Lower leg skin (tissue), 4 donors: Measurements from ENCODE around the gene MFSD1. TPM values are rescaled to one million over a fixed set of nuclear protein-coding genes. Genes with fewer than 3 reads are reported as not detected.

Experiments used
- DNase-seq, 2 donors: peaks; one replicate each; pipeline ENCODE4 v3.0.0-alpha.2; 2019; ENCODE audit warnings: low spot score in 2 of 2
- H3K4me3 ChIP-seq: fragments of 200-600 bp; sonication (generic); 2 replicates; pipeline ENCODE4 v1.5.1; 2017; ENCODE audit warnings: mild to moderate bottlenecking, low read depth; ENCODE audit not compliant: poor library complexity, severe bottlenecking
- CTCF ChIP-seq, 3 donors: fragments of 450-650 bp; IDR thresholded peaks; one replicate each; pipeline ENCODE4 v1.5.1; 2016; ENCODE audit warnings: antibody characterized with exemption in 3 of 3, mild to moderate bottlenecking in 3 of 3, moderate library complexity in 2 of 3
- POLR2A ChIP-seq, 2 donors: fragments of 450-650 bp; IDR thresholded peaks; one replicate each; pipeline ENCODE4 v1.6.1; 2016 to 2017; ENCODE audit warnings: antibody characterized with exemption in 2 of 2, mild to moderate bottlenecking in 1 of 2, moderate library complexity in 1 of 2
- WGBS, 2 donors: methylation state at CpG; one replicate each; pipeline ENCODE4 v1.1.5; 2018; 5-methylcytosine and 5-hydroxymethylcytosine counted together
- intact Hi-C: fragments of 100-400 bp; cut with DNase I; formaldehyde crosslinking; loops from one replicate; pipeline ENCODE4 v1.15.0; 2023; ENCODE audit warnings: low total_unique reads
- total RNA-seq, 4 donors: library from RNA; depleted of rRNA; stranded (reverse); fragments of >200 nt; gene quantifications; one replicate each; pipeline ENCODE4 v1.1.0, GENCODE V29; 2016

The MFSD1 gene
- total RNA-seq, 4 donors from 2014 or later: 48.9 to 99.2 (median 62.0) TPM

DNA sequence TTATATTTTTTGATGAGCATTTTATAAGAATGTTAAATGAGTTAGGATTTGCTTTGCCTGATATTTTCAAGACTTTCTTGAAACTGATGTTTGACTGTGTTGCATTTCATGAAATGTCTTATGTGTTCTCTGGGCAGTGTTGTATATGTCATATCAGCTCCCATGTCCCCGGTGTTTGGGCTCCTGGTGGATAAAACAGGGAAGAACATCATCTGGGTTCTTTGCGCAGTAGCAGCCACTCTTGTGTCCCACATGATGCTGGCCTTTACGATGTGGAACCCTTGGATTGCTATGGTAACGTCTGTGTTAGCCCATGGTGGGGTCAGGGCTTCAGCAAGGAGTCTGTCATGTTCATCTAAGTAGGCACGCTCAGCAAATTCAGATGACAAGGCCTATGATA is 20.0 kb downstream of the MFSD1 start:
- no peak overlapping the region for H3K4me3 ChIP-seq
- intact Hi-C loops: no loop called here
- WGBS, 2 donors: 91 to 93% methylated on average over 5 of the region's 5 CpGs
- TF ChIP-seq POLR2A (IDR thresholded peaks at IDR 0.05) (no peak), CTCF (IDR thresholded peaks at IDR 0.05) (no peak)
- no peak for DNase-seq

GRCh38 chr3:158823426-158823825 is 21.6 kb downstream of the MFSD1 start:
- WGBS, 2 donors: 93 to 97% methylated on average over 4 of the region's 4 CpGs
- intact Hi-C loops: no loop called here
- TF ChIP-seq POLR2A (IDR thresholded peaks at IDR 0.05) (no peak), CTCF (IDR thresholded peaks at IDR 0.05) (no peak)
- no peak overlapping the region for H3K4me3 ChIP-seq
- no peak for DNase-seq

- no peak for DNase-seq
- no peak overlapping the region for H3K4me3 ChIP-seq
- WGBS, 2 donors: 78 to 97% methylated on average over 3 of the region's 3 CpGs
- intact Hi-C loops: no loop called here
- TF ChIP-seq POLR2A (IDR thresholded peaks at IDR 0.05) (no peak), CTCF (IDR thresholded peaks at IDR 0.05) (no peak)
Measured at GRCh38 chr3:158827773-158828172, 25.9 kb downstream of the MFSD1 start.

DNA sequence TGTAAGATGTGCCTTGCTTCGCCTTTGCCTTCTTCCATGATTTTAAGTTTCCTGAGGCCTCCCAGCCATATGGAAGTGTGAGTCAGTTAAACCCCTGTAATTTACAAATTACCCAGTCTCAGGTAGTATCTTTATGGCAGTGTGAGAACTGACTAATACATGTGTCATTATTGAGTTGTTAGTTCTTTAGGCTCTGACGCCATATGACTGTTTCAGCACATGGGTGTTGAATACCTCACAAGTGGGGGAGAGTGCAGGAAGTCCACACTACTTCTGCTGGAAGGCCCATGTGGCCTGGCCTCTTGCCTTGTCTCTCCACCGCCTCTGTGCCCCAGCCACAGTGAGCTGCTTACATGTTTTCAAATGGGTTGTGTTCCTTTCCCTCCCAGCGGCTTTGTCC is 28.5 kb downstream of the MFSD1 start:
- no peak overlapping the region for H3K4me3 ChIP-seq
- no peak for TF ChIP-seq CTCF (IDR thresholded peaks at IDR 0.05)
- no peak for TF ChIP-seq POLR2A (IDR thresholded peaks at IDR 0.05)
- no peak for DNase-seq
- WGBS, 2 donors: 96 to 97% methylated on average over 4 of the region's 4 CpGs
- intact Hi-C loops: no loop called here

- intact Hi-C loops: no loop called here
- no peak for DNase-seq
- no peak overlapping the region for H3K4me3 ChIP-seq
- TF ChIP-seq CTCF (IDR thresholded peaks at IDR 0.05) (no peak), POLR2A (IDR thresholded peaks at IDR 0.05) (no peak)
- WGBS, 2 donors: 65 to 80% methylated on average over 2 of the region's 2 CpGs
Measured at GRCh38 chr3:158831861-158832260, 30.0 kb downstream of the MFSD1 start.

GRCh38 chr3:158835631-158836030 is 33.8 kb downstream of the MFSD1 start:
- intact Hi-C loops: no loop called here
- H3K4me3 ChIP-seq: no peak overlapping the region
- WGBS, 2 donors: 60 to 64% methylated on average over 3 of the region's 3 CpGs
- no peak for DNase-seq
- TF ChIP-seq POLR2A (IDR thresholded peaks at IDR 0.05): no peak
- no peak for TF ChIP-seq CTCF (IDR thresholded peaks at IDR 0.05)
